Measurements from ENCODE around the gene ABCC8. TPM values are rescaled to one million over a fixed set of nuclear protein-coding genes. Genes with fewer than 3 reads are reported as not detected.

The ABCC8 gene
- total and polyA plus RNA-seq, 2 donors (not counting 3 experiments of a cell fraction or from before 2014, with no cell fraction given): not detected

DNA sequence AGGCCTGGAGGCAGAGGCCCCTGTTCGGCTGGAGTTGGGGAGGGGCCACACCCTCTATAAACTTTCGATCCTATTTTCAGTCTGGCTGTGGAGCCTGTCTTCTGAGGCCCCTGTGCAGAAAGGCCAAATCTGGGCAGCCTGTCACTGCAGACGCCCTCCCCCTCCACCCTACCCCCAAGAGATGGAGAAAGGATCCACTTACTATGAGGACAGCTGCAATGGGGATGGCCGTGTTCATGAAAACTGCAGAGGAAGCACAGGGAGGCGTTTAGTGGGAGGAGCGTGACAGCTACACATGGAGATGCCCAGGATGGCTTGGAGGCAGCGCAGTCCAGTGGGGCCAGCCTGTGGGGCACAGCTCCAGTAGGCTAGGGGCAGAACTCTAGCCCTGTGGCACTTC, 44.6 kb downstream of the ABCC8 start:
- H4K20me1 ChIP-seq (replicated peaks; ENCODE audit: control insufficient read depth, extremely low read depth, insufficient read depth, low read length): no peaks in the 10 kb centered on the region
- H3K9me1 ChIP-seq (replicated peaks; ENCODE audit: control insufficient read depth, extremely low read depth, insufficient read depth, low read length): no peaks in the 10 kb centered on the region
- H3K4me1 ChIP-seq (ENCODE audit: control insufficient read depth, extremely low read depth, insufficient read depth, low read length): no peaks in the 10 kb centered on the region
- no peak overlapping the region for H3K27ac ChIP-seq (ENCODE audit: insufficient read depth, low read depth, low read length)
- no peak overlapping the region for H3K4me2 ChIP-seq (ENCODE audit: insufficient read depth, low read length)
- H3K36me3 ChIP-seq (ENCODE audit: control insufficient read depth in 2 of 2, extremely low read depth in 1 of 2, insufficient read depth in 2 of 2, low read length in 2 of 2): no peaks in the 10 kb centered on the region
- TF ChIP-seq, protein P1, sequence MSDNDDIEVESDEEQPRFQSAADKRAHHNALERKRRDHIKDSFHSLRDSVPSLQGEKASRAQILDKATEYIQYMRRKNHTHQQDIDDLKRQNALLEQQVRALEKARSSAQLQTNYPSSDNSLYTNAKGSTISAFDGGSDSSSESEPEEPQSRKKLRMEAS (IDR thresholded peaks at IDR 0.05; ENCODE audit: insufficient read depth, insufficient read length): no peak
- TF ChIP-seq GATA2 (IDR thresholded peaks at IDR 0.05; ENCODE audit: insufficient read depth, insufficient read length, low read depth, low read length): no peak
- DNase-seq (ENCODE audit: low read depth, low spot score) (no peak), FAIRE-seq (no peak)
- no peaks in the 10 kb centered on the region for H3K79me2 ChIP-seq (ENCODE audit: control insufficient read depth, insufficient read depth, low read length)
- CTCF ChIA-PET: interaction anchor here (1.0 to 1.8 kb wide), 4 partner anchors 11 to 96 kb away, joined by 3 to 5 read pairs (median 3); no protein-coding TSS in a partner anchor
- H3K9ac ChIP-seq (replicated peaks; ENCODE audit: extremely low read depth, insufficient read depth, low read length): no peak overlapping the region
- dilution Hi-C loops (cut with MboI; ENCODE audit: extremely low pct_ligation_motif_present, low sequenced_read_pairs): no loop called here
- H3K27me3 ChIP-seq (ENCODE audit: control insufficient read depth in 2 of 2, insufficient read depth in 2 of 2, low read length in 2 of 2): peaks cover 0 to 5% of the 10 kb centered on the region in 2 experiments
- H3K4me3 ChIP-seq (replicated peaks in 1 of 3; ENCODE audit: insufficient read depth in 1 of 3, low read depth in 1 of 3, low read length in 3 of 3): no peak overlapping the region
- BruUV-seq (replicated peaks): no TSS peak
- POLR2A ChIA-PET: no interaction called here
- H3K9me3 ChIP-seq (replicated peaks; ENCODE audit: control insufficient read depth, insufficient read depth, low read length): no peaks in the 10 kb centered on the region
- intact Hi-C loops (cut with micrococcal nuclease): no loop called here
- H2AFZ ChIP-seq (ENCODE audit: low read depth, low read length): no peak overlapping the region

DNA sequence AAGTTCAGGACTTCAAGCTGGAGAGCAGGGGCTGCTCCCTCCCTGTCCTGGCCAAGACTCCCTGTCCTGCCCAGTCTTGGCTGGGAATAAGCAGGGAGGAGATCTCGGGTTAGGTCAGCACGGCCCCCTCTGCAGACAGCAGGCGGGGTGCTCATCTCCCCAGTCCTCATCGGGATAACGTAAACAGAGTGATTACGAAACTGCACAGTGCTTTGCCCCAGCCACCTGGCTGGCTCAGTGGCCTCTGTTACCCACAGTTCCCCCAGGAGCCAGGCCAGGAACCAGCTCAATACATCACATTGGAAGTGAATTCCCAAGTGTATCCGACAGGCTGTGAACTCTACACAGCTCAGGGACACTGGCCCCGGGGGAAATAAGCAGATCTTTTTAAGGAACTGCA, 45.5 kb downstream of the ABCC8 start:
- FAIRE-seq: no peak
- no peak for TF ChIP-seq JUN (IDR thresholded peaks at IDR 0.05; ENCODE audit: borderline replicate concordance, insufficient read depth, insufficient read length, low read depth)
- TF ChIP-seq POLR2AphosphoS5 (IDR thresholded peaks at IDR 0.05; ENCODE audit: insufficient read depth, low read depth, low read length): no peak
- no peak for TF ChIP-seq EZH2 (IDR thresholded peaks at IDR 0.05; ENCODE audit: borderline replicate concordance, low read depth, low read length, severe bottlenecking)
- no peak for TF ChIP-seq MYC (IDR thresholded peaks at IDR 0.05; ENCODE audit: low read depth, low read length)
- no peak for TF ChIP-seq POLR2A (IDR thresholded peaks at IDR 0.05; ENCODE audit: low read depth, low read length)
- TF ChIP-seq, protein P1 (IDR thresholded peaks at IDR 0.05; ENCODE audit: insufficient read depth, insufficient read length): no peak
- no peak for TF ChIP-seq GATA2 (IDR thresholded peaks at IDR 0.05; ENCODE audit: insufficient read depth, insufficient read length, low read depth, low read length)
- no peak for TF ChIP-seq FOS (IDR thresholded peaks at IDR 0.05; ENCODE audit: borderline replicate concordance, insufficient read depth, low read length)
- TF ChIP-seq, protein P2, sequence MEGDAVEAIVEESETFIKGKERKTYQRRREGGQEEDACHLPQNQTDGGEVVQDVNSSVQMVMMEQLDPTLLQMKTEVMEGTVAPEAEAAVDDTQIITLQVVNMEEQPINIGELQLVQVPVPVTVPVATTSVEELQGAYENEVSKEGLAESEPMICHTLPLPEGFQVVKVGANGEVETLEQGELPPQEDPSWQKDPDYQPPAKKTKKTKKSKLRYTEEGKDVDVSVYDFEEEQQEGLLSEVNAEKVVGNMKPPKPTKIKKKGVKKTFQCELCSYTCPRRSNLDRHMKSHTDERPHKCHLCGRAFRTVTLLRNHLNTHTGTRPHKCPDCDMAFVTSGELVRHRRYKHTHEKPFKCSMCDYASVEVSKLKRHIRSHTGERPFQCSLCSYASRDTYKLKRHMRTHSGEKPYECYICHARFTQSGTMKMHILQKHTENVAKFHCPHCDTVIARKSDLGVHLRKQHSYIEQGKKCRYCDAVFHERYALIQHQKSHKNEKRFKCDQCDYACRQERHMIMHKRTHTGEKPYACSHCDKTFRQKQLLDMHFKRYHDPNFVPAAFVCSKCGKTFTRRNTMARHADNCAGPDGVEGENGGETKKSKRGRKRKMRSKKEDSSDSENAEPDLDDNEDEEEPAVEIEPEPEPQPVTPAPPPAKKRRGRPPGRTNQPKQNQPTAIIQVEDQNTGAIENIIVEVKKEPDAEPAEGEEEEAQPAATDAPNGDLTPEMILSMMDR (IDR thresholded peaks at IDR 0.05; ENCODE audit: extremely low read depth in 1 of 2, insufficient read depth in 1 of 2, low read depth in 1 of 2, low read length in 2 of 2): no peak

More for the DNA sequence above, 45.5 kb downstream of the ABCC8 start:
- CTCF ChIA-PET: interaction anchor here (0.6 to 1.8 kb wide), 4 partner anchors 11 to 872 kb away, joined by 3 to 5 read pairs (median 3); no protein-coding TSS in a partner anchor
- H3K79me2 ChIP-seq (ENCODE audit: control insufficient read depth, insufficient read depth, low read length): no peaks in the 10 kb centered on the region
- intact Hi-C loops (cut with micrococcal nuclease) (no loop called here), dilution Hi-C loops (cut with MboI; ENCODE audit: extremely low pct_ligation_motif_present, low sequenced_read_pairs) (no loop called here)
- no peaks in the 10 kb centered on the region for H4K20me1 ChIP-seq (replicated peaks; ENCODE audit: control insufficient read depth, extremely low read depth, insufficient read depth, low read length)
- no peak overlapping the region for H3K9ac ChIP-seq (replicated peaks; ENCODE audit: extremely low read depth, insufficient read depth, low read length)
- H3K9me1 ChIP-seq (replicated peaks; ENCODE audit: control insufficient read depth, extremely low read depth, insufficient read depth, low read length): no peaks in the 10 kb centered on the region
- H2AFZ ChIP-seq (ENCODE audit: low read depth, low read length): no peak overlapping the region
- peaks cover 2 to 5% of the 10 kb centered on the region in 2 experiments for H3K27me3 ChIP-seq (ENCODE audit: control insufficient read depth in 2 of 2, insufficient read depth in 2 of 2, low read length in 2 of 2)
- H3K4me3 ChIP-seq (replicated peaks in 1 of 3; ENCODE audit: insufficient read depth in 1 of 3, low read depth in 1 of 3, low read length in 3 of 3): no peak overlapping the region
- no peaks in the 10 kb centered on the region for H3K9me3 ChIP-seq (replicated peaks; ENCODE audit: control insufficient read depth, insufficient read depth, low read length)
- DNase-seq (ENCODE audit: low read depth, low spot score): no peak
- H3K4me1 ChIP-seq (ENCODE audit: control insufficient read depth, extremely low read depth, insufficient read depth, low read length): no peaks in the 10 kb centered on the region
- H3K4me2 ChIP-seq (ENCODE audit: insufficient read depth, low read length): no peak overlapping the region
- BruUV-seq (replicated peaks): no TSS peak
- POLR2A ChIA-PET: no interaction called here
- no peak overlapping the region for H3K27ac ChIP-seq (ENCODE audit: insufficient read depth, low read depth, low read length)
- H3K36me3 ChIP-seq (ENCODE audit: control insufficient read depth in 2 of 2, extremely low read depth in 1 of 2, insufficient read depth in 2 of 2, low read length in 2 of 2): no peaks in the 10 kb centered on the region

Measured in endothelial cell of umbilical vein (primary cell).